IPS-15b (cell line): Measurements from ENCODE around the gene COPB2.

Source experiments
- H3K27me3 ChIP-seq: one replicate; pipeline ENCODE4 v1.6.1; 2013; ENCODE audit warnings: low read length; ENCODE audit not compliant: control insufficient read depth, insufficient read depth
- H3K36me3 ChIP-seq: one replicate; pipeline ENCODE4 v1.6.1; 2013; ENCODE audit warnings: low read length; ENCODE audit not compliant: control insufficient read depth, insufficient read depth
- H3K4me1 ChIP-seq: one replicate; pipeline ENCODE4 v1.6.1; 2013; ENCODE audit warnings: mild to moderate bottlenecking, low read length; ENCODE audit not compliant: control insufficient read depth, insufficient read depth
- H3K4me3 ChIP-seq: one replicate; pipeline ENCODE4 v1.5.1; 2013; ENCODE audit warnings: low read depth, low read length
- H3K9ac ChIP-seq: one replicate; pipeline ENCODE4 v1.6.1; 2013; ENCODE audit warnings: low read depth, mild to moderate bottlenecking, low read length
- H3K9me3 ChIP-seq: one replicate; pipeline ENCODE4 v1.6.1; 2013; ENCODE audit warnings: mild to moderate bottlenecking, low read length; ENCODE audit not compliant: control insufficient read depth, insufficient read depth

Gene COPB2

DNA sequence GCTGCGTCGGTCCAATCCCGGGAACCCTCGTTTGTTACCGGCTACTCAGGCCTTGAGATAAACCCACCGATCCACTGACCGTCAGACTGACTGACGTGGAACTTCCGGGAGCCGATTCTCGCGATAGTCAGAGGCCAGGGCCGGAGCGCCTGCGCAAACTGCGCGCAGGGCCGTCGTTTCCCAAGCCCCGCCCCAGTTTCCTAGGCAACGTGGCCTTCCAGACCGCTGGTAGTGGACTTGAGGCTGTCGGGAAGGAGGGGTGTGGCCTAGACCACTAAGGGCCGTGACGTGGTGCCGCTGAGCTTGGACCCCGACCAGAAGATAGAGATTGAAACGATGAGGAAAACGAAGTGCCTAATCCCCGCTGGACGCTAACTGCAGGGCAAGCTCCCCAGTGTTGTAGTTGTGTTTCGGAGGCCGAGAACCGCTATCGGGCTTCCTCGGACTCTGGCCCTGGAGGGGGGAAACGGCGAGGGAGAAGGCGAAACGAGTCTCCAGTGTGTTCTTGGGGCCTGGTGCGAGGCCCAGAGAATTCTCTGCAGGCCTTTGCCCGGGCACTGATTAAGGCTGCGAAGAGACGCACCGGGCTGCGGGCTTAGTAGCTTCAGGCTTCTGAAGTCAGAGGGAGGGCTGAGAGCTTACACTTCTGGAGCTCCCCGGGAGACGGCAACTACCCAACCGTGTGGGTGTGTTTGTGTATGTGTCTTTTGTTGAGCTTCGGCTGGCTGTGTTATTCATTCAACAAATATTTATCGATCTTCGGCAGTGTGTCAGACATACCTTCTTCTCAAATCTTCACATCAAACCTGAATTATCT is at the start of gene COPB2:
Gene COPB2 (minus strand): TSS at position 96 of the 817 bp plus-strand sequence. CDS start 97 bp downstream, outside the sequence.
- Histone ChIP-seq H3K36me3 (no peaks in the 10 kb centered on the region), H3K4me3 (peak within 1 kb of the TSS; percentile 91), H3K4me1 (peaks cover 2% of the 10 kb centered on the region), H3K27me3 (no peaks in the 10 kb centered on the region), H3K9ac (peak within 1 kb of the TSS; percentile 89), H3K9me3 (no peaks in the 10 kb centered on the region)

- Histone ChIP-seq H3K27me3 (no peaks in the 10 kb centered on the region), H3K9me3 (no peaks in the 10 kb centered on the region), H3K4me1 (peaks cover 4% of the 10 kb centered on the region), H3K9ac (no peak overlapping the region), H3K36me3 (no peaks in the 10 kb centered on the region), H3K4me3 (no peak overlapping the region)
These were observed 45.4 kb upstream of the COPB2 start for GRCh38 chr3:139434764-139435307.

GRCh38 chr3:139434228-139434627 is 44.8 kb upstream of the COPB2 start:
- no peak overlapping the region for H3K9ac ChIP-seq
- H3K4me1 ChIP-seq = peaks cover 4% of the 10 kb centered on the region
- H3K36me3 ChIP-seq = no peaks in the 10 kb centered on the region
- H3K9me3 ChIP-seq = no peaks in the 10 kb centered on the region
- H3K4me3 ChIP-seq = no peak overlapping the region
- H3K27me3 ChIP-seq = no peaks in the 10 kb centered on the region

GRCh38 chr3:139433089-139433488 is 43.6 kb upstream of the COPB2 start:
- peaks cover 4% of the 10 kb centered on the region for H3K4me1 ChIP-seq

GRCh38 chr3:139430493-139430892 is 41.0 kb upstream of the COPB2 start:
- Histone ChIP-seq H3K4me1 (peaks cover 4% of the 10 kb centered on the region), H3K27me3 (no peaks in the 10 kb centered on the region), H3K9me3 (no peaks in the 10 kb centered on the region), H3K4me3 (no peak overlapping the region), H3K9ac (no peak overlapping the region), H3K36me3 (no peaks in the 10 kb centered on the region)

More at GRCh38 chr3:139433089-139433488, 43.6 kb upstream of the COPB2 start:
- H3K36me3 ChIP-seq = no peaks in the 10 kb centered on the region
- no peak overlapping the region for H3K9ac ChIP-seq
- no peak overlapping the region for H3K4me3 ChIP-seq
- H3K9me3 ChIP-seq = no peaks in the 10 kb centered on the region
- H3K27me3 ChIP-seq = no peaks in the 10 kb centered on the region

DNA sequence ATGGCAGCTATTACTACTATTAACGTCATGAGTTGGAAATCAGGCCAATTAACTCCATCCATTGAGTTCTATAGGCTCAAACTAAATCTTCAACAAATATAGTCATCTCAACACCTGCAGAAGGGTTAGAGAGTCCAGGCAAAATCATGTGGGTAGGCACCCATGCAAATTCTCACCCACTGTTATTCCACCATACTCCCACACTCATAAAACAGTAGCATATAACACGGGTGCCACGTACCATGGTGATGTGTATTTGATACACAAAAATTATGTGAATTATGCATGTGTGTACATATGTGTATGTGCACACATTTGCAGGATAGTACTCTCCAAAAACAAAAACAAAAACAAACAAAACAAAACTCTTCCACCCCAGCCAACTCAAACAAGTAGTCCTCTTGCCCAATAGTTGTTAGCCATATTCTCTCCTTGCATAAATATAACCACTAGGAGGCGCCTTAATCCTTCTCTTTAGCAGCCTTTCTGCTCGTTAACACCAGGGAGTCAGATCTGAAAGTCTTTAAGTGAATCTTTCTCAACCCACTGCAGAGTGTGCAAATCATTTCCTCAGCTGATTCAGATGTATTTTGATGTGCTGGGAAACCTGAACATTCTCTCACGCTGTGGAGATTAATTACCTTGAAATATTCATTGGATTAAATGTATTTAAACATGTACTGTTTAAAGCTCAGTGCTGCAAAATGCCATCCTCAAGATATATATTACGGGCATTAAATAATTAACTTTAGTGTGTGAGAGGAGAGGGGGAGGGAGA is 38.0 kb upstream of the COPB2 start:
- Histone ChIP-seq H3K9ac (no peak overlapping the region), H3K27me3 (no peaks in the 10 kb centered on the region), H3K9me3 (no peaks in the 10 kb centered on the region), H3K36me3 (no peaks in the 10 kb centered on the region), H3K4me3 (no peak overlapping the region), H3K4me1 (peaks cover 4% of the 10 kb centered on the region)

- no peaks in the 10 kb centered on the region for H3K9me3 ChIP-seq
- H3K4me3 ChIP-seq = no peak overlapping the region
- H3K9ac ChIP-seq = no peak overlapping the region
- H3K27me3 ChIP-seq = no peaks in the 10 kb centered on the region
- H3K36me3 ChIP-seq = no peaks in the 10 kb centered on the region
- H3K4me1 ChIP-seq = peaks cover 4% of the 10 kb centered on the region
These were observed 36.4 kb upstream of the COPB2 start for GRCh38 chr3:139425745-139426400.

DNA sequence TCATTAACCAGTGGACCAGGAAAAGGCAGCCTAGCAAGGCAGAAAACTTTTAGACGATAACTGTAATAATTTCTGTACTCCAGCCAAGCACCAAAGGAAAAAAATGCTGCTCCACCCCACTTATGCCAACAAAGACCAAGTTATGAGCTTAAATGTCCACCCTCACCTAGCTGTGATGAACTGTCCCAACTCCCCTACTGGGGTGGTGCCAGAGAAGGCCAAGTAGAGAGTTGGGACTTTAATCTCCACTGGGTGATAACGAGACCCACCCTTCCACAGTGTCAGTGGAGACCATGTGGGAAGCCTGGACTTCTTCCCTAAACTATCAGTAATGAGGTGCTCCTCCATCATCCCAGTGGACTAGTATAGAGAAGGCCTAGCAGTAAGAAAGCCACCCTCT is 33.8 kb upstream of the COPB2 start:
- Histone ChIP-seq H3K9me3 (no peaks in the 10 kb centered on the region), H3K27me3 (no peaks in the 10 kb centered on the region), H3K4me3 (no peak overlapping the region), H3K9ac (no peak overlapping the region), H3K36me3 (no peaks in the 10 kb centered on the region), H3K4me1 (no peaks in the 10 kb centered on the region)

DNA sequence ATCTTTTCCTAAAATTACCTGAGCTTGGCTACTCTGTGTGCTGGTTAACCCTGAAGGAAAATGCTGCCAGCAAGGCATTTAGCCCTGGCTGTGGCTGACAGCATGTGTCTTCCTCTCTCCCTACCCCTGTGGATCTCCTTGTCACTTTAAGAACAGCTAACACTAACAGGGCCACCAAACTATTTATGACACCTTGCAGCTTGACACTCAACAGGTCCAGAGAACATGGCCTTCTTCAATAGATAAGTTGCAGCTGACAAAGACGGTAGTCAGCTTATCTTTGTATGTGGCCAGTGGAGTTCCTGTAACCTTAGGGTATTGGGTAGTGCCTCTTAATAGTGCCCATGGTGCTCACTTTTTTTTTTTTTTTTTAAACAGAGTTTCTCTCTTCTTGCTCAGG is 32.0 kb upstream of the COPB2 start:
- H3K9me3 ChIP-seq = no peaks in the 10 kb centered on the region
- no peak overlapping the region for H3K9ac ChIP-seq
- no peaks in the 10 kb centered on the region for H3K4me1 ChIP-seq
- no peak overlapping the region for H3K4me3 ChIP-seq
- no peaks in the 10 kb centered on the region for H3K27me3 ChIP-seq
- H3K36me3 ChIP-seq = no peaks in the 10 kb centered on the region

GRCh38 chr3:139421040-139421439 is 31.6 kb upstream of the COPB2 start:
- H3K36me3 ChIP-seq = no peaks in the 10 kb centered on the region
- H3K9me3 ChIP-seq = no peaks in the 10 kb centered on the region
- H3K4me3 ChIP-seq = no peak overlapping the region
- H3K27me3 ChIP-seq = no peaks in the 10 kb centered on the region
- no peak overlapping the region for H3K9ac ChIP-seq
- no peaks in the 10 kb centered on the region for H3K4me1 ChIP-seq

DNA sequence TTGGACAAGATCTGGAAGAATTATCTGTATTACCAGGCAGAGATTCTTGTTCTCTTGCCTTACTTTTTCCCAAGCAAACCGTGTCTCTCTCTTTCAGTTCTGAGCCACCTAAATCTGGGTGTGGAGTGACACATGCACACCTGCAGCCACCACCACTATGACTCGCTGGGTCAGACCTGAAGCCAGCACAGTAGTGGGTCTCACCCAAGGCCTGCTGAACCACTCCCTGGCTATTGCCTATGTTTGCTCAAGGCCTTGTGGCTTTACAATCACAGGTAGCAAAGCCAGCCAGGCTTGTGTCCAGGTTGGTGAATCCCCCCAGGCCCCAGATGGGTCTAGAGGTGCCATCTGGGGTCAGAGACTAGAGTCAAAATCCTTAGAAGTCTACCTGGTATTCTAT is 28.7 kb upstream of the COPB2 start:
- Histone ChIP-seq H3K9ac (no peak overlapping the region), H3K36me3 (no peaks in the 10 kb centered on the region)

More for the DNA sequence above, 28.7 kb upstream of the COPB2 start:
- Histone ChIP-seq H3K27me3 (no peaks in the 10 kb centered on the region), H3K9me3 (no peaks in the 10 kb centered on the region), H3K4me3 (no peak overlapping the region), H3K4me1 (no peaks in the 10 kb centered on the region)
